Mucosa of stomach (tissue), 1 donor: ENCODE measurements around the gene ESRRB.

ENCODE experiments used
- H3K27me3 ChIP-seq: one replicate; pipeline ENCODE4 v1.7.0; 2013; ENCODE audit warnings: mild to moderate bottlenecking, low read length; ENCODE audit not compliant: control insufficient read depth, insufficient read depth
- H3K36me3 ChIP-seq: one replicate; pipeline ENCODE4 v1.7.0; 2013; ENCODE audit warnings: low read length; ENCODE audit not compliant: control insufficient read depth, insufficient read depth
- H3K4me1 ChIP-seq: one replicate; pipeline ENCODE4 v1.7.0; 2013; ENCODE audit warnings: mild to moderate bottlenecking, low read length; ENCODE audit not compliant: control insufficient read depth, insufficient read depth
- H3K4me3 ChIP-seq: one replicate; pipeline ENCODE4 v1.7.0; 2013; ENCODE audit warnings: low read length
- H3K9ac ChIP-seq: one replicate; pipeline ENCODE4 v1.7.0; 2013; ENCODE audit warnings: mild to moderate bottlenecking, low read length, moderate library complexity
- H3K9me3 ChIP-seq: one replicate; pipeline ENCODE4 v1.7.0; 2013; ENCODE audit warnings: mild to moderate bottlenecking, low read length, moderate library complexity; ENCODE audit not compliant: control insufficient read depth
- donor health status: Pancreatic carcinoma.

Gene ESRRB

GRCh38 chr14:76496595-76496994, 120.7 kb downstream of the ESRRB start:
- no peaks in the 10 kb centered on the region for H3K9me3 ChIP-seq
- H3K4me3 ChIP-seq: no peak overlapping the region
- no peaks in the 10 kb centered on the region for H3K27me3 ChIP-seq
- no peaks in the 10 kb centered on the region for H3K36me3 ChIP-seq
- H3K4me1 ChIP-seq: no peaks in the 10 kb centered on the region
- no peak overlapping the region for H3K9ac ChIP-seq

- no peaks in the 10 kb centered on the region for H3K9me3 ChIP-seq
- H3K4me3 ChIP-seq: no peak overlapping the region
- H3K9ac ChIP-seq: no peak overlapping the region
- H3K4me1 ChIP-seq: no peaks in the 10 kb centered on the region
- no peaks in the 10 kb centered on the region for H3K36me3 ChIP-seq
- H3K27me3 ChIP-seq: no peaks in the 10 kb centered on the region
Measured at GRCh38 chr14:76497550-76498462, 121.9 kb downstream of the ESRRB start.

GRCh38 chr14:76498463-76498935, 122.6 kb downstream of the ESRRB start:
- no peaks in the 10 kb centered on the region for H3K4me1 ChIP-seq
- no peaks in the 10 kb centered on the region for H3K36me3 ChIP-seq
- H3K27me3 ChIP-seq: no peaks in the 10 kb centered on the region
- H3K9me3 ChIP-seq: no peaks in the 10 kb centered on the region
- H3K9ac ChIP-seq: no peak overlapping the region
- H3K4me3 ChIP-seq: no peak overlapping the region

- Histone ChIP-seq H3K27me3 (no peaks in the 10 kb centered on the region), H3K9me3 (no peaks in the 10 kb centered on the region), H3K36me3 (no peaks in the 10 kb centered on the region), H3K9ac (no peak overlapping the region), H3K4me3 (no peak overlapping the region), H3K4me1 (no peaks in the 10 kb centered on the region)
Measured at GRCh38 chr14:76498976-76499375, 123.0 kb downstream of the ESRRB start.

- Histone ChIP-seq H3K4me3 (no peak overlapping the region), H3K36me3 (no peaks in the 10 kb centered on the region), H3K9ac (no peak overlapping the region), H3K27me3 (no peaks in the 10 kb centered on the region), H3K9me3 (no peaks in the 10 kb centered on the region), H3K4me1 (no peaks in the 10 kb centered on the region)
Measured at GRCh38 chr14:76499399-76499798, 123.5 kb downstream of the ESRRB start.

- Histone ChIP-seq H3K27me3 (no peaks in the 10 kb centered on the region), H3K4me1 (no peaks in the 10 kb centered on the region), H3K9ac (no peak overlapping the region), H3K36me3 (no peaks in the 10 kb centered on the region), H3K4me3 (no peak overlapping the region), H3K9me3 (no peaks in the 10 kb centered on the region)
Measured at GRCh38 chr14:76500011-76500410, 124.1 kb downstream of the ESRRB start.

- H3K36me3 ChIP-seq: no peaks in the 10 kb centered on the region
- H3K4me3 ChIP-seq: no peak overlapping the region
- no peaks in the 10 kb centered on the region for H3K27me3 ChIP-seq
- no peak overlapping the region for H3K9ac ChIP-seq
- H3K9me3 ChIP-seq: no peaks in the 10 kb centered on the region
- H3K4me1 ChIP-seq: no peaks in the 10 kb centered on the region
Measured at GRCh38 chr14:76500480-76500879, 124.5 kb downstream of the ESRRB start.

GRCh38 chr14:76501156-76501720, 125.3 kb downstream of the ESRRB start:
- Histone ChIP-seq H3K27me3 (no peaks in the 10 kb centered on the region), H3K4me1 (no peaks in the 10 kb centered on the region), H3K4me3 (no peak overlapping the region), H3K36me3 (no peaks in the 10 kb centered on the region), H3K9me3 (no peaks in the 10 kb centered on the region), H3K9ac (no peak overlapping the region)

GRCh38 chr14:76502219-76502618, 126.3 kb downstream of the ESRRB start:
- Histone ChIP-seq H3K4me3 (no peak overlapping the region), H3K9ac (no peak overlapping the region), H3K9me3 (no peaks in the 10 kb centered on the region), H3K4me1 (no peaks in the 10 kb centered on the region), H3K27me3 (no peaks in the 10 kb centered on the region), H3K36me3 (no peaks in the 10 kb centered on the region)

GRCh38 chr14:76502638-76503037, 126.7 kb downstream of the ESRRB start:
- no peaks in the 10 kb centered on the region for H3K36me3 ChIP-seq
- no peaks in the 10 kb centered on the region for H3K9me3 ChIP-seq
- H3K27me3 ChIP-seq: no peaks in the 10 kb centered on the region
- no peak overlapping the region for H3K9ac ChIP-seq
- H3K4me1 ChIP-seq: no peaks in the 10 kb centered on the region
- H3K4me3 ChIP-seq: no peak overlapping the region

- no peaks in the 10 kb centered on the region for H3K27me3 ChIP-seq
- H3K9me3 ChIP-seq: no peaks in the 10 kb centered on the region
- no peak overlapping the region for H3K9ac ChIP-seq
- H3K4me1 ChIP-seq: no peaks in the 10 kb centered on the region
- H3K36me3 ChIP-seq: no peaks in the 10 kb centered on the region
- no peak overlapping the region for H3K4me3 ChIP-seq
Measured at GRCh38 chr14:76509311-76509710, 133.4 kb downstream of the ESRRB start.

- no peaks in the 10 kb centered on the region for H3K27me3 ChIP-seq
- no peaks in the 10 kb centered on the region for H3K4me1 ChIP-seq
- no peaks in the 10 kb centered on the region for H3K36me3 ChIP-seq
- no peak overlapping the region for H3K4me3 ChIP-seq
- no peak overlapping the region for H3K9ac ChIP-seq
- H3K9me3 ChIP-seq: no peaks in the 10 kb centered on the region
Measured at GRCh38 chr14:76510181-76510580, 134.2 kb downstream of the ESRRB start.
